GM12891 (cell line): ENCODE results near the gene BDNF.

Experiments used
- POLR2A ChIP-seq: IDR thresholded peaks from 2 replicates; pipeline ENCODE4 v1.6.1; 2011; ENCODE audit warnings: low read depth, low read length, control low read depth
- POLR2AphosphoS5 ChIP-seq: IDR thresholded peaks from 2 replicates; pipeline ENCODE4 v1.6.1; 2011; ENCODE audit warnings: low read depth, low read length, control low read depth
- TAF1 ChIP-seq: IDR thresholded peaks from 2 replicates; pipeline ENCODE4 v1.6.1; 2011; ENCODE audit warnings: low read depth, low read length, control low read depth

DNA sequence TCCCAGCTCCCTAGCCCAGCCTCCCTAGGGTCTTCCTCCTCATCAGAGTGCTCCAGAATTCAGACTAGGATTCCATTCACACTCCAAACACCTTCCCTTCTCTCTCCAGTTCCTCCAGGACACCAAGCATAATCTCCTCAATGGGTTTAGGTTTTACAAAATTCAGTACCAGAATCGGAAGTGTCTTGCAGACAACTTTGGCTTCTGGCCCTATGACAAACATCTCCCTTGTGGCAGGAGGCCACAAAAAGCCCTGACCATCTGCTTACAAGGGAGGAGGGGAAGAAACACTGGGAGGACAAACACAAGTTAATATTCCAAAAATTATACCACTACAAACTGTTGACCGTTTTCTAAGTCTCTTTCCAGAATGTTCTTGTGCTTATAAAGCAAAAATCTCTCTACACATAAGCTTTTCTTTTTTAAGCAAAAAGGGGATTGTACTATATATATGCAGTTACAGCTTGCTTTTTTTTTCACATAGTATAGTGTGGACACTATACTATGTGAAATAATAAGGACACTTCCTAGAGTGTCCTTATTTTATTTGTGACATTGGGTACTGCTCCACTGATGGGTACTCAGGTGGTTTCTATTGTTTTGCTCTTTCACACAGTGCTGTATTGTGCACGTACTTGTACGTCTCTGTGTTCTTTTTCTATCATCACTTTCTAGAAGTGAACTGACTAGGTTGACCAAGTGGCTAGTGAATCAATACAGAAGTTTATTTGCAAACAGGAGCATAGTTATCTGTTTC lies 78.7 kb downstream of the BDNF start:
- no peak for TF ChIP-seq POLR2A
- no peak for TF ChIP-seq TAF1
- TF ChIP-seq POLR2AphosphoS5, result no peak
